ES-I3 (cell line): ENCODE measurements around the gene FMN1.

ENCODE experiments used
- H3K36me3 ChIP-seq: 2 replicates; pipeline ENCODE4 v1.6.1; 2013; ENCODE audit warnings: mild to moderate bottlenecking, low read length, control low read depth, moderate library complexity; ENCODE audit not compliant: insufficient read depth
- H3K4me1 ChIP-seq: 2 replicates; pipeline ENCODE4 v1.6.1; 2013; ENCODE audit warnings: mild to moderate bottlenecking, control low read depth, low read length; ENCODE audit not compliant: insufficient read depth
- H3K9ac ChIP-seq: 2 replicates; pipeline ENCODE4 v1.6.1; 2013; ENCODE audit warnings: low read depth, mild to moderate bottlenecking, low read length, moderate library complexity
- H3K9me3 ChIP-seq: 2 replicates; pipeline ENCODE4 v1.6.1; 2013; ENCODE audit warnings: mild to moderate bottlenecking, low read length, moderate library complexity; ENCODE audit not compliant: control insufficient read depth, insufficient read depth

FMN1 gene

DNA sequence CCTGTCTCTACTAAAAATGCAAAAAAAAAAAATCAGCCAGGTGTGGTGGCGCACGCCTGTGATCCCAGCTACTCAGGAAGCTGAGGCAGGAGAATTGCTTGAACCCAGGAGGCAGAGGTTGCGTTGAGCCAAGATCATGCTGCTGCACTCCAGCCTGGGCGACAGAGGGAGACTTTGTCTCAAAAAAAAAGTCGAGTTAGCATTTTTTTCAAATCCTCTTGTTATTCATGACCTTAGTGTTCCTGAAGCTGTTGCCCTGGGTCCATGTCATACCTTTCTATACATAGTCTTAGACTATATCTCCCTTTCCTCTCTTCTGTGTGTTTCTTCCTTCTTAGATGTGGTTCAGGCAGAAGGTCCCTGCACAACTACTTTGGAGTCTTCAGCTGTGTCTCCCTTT lies 6.4 kb downstream of the FMN1 start:
- no peaks in the 10 kb centered on the region for H3K36me3 ChIP-seq
- H3K4me1 ChIP-seq: no peaks in the 10 kb centered on the region
- H3K9me3 ChIP-seq: no peaks in the 10 kb centered on the region
- H3K9ac ChIP-seq: no peak overlapping the region

DNA sequence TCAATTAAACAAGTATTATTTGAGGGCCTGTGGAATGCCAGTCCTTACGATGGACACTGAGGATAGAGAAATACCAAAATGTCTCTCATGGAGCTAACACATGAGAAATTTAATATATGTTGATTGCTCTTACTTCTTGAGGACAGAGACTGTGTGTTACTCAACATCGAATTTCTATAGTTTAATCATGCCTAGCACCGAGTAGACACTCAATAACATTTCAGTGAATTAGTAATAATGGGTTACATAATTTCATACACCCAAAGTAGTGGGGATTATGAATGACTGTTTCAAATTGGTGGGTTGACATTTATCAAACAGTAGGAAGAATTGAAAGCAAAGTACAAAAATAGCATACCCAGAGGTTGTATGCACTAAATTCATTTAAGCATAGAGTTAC lies 11.2 kb downstream of the FMN1 start:
- H3K9me3 ChIP-seq: no peaks in the 10 kb centered on the region
- peaks cover 13% of the 10 kb centered on the region for H3K4me1 ChIP-seq
- no peaks in the 10 kb centered on the region for H3K36me3 ChIP-seq
- no peak overlapping the region for H3K9ac ChIP-seq

DNA sequence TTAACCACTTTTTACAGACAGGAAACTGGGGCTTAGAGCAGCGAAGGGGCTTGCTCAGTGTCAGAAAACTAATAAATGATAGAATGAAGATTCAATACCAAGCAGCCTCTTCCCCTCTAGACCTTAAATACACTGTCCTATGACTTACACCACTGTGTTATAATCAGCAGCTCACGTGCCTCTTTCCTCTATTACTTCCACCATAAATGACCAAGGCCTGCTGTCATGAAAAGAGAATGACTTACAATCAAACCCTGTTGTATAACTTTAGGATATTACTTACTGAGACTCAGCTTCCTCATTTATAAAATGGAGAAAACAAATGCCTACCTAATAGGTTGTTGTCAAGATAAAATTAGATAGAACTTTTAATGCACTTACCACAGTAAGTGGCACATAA lies 11.6 kb downstream of the FMN1 start:
- Histone ChIP-seq H3K9me3 (no peaks in the 10 kb centered on the region), H3K4me1 (peaks cover 13% of the 10 kb centered on the region), H3K36me3 (no peaks in the 10 kb centered on the region), H3K9ac (no peak overlapping the region)

DNA sequence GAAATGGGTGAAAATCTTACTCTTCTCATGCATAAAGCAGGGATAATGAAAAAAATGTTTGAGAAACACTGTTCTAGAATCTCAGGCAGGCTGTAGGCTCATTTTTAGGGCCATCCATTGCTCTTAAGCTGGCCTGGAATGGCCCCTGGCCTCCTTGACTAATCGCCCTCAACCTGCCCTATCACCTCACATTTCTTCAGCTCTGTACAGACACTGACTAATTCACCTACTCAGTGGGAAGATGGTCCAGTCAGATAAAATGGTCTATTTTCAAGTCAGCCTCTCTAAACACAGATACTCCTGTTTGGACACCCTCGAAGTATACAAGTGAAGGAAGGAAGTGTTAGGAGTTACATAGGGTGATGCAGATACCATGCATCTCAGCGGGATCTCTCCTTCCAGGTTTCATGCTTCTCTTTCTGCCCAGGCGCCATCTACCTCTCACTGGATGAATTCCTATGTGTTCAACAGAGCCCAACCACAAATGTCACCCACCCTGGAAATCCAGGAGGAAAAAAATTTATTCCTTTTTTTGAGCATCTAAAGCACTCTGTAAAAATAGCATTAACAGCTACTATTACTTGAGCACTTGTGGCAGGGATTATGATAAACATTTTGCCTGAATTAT lies 12.1 kb downstream of the FMN1 start:
- Histone ChIP-seq H3K9me3 (no peaks in the 10 kb centered on the region), H3K36me3 (no peaks in the 10 kb centered on the region), H3K9ac (no peak overlapping the region), H3K4me1 (peaks cover 13% of the 10 kb centered on the region)

DNA sequence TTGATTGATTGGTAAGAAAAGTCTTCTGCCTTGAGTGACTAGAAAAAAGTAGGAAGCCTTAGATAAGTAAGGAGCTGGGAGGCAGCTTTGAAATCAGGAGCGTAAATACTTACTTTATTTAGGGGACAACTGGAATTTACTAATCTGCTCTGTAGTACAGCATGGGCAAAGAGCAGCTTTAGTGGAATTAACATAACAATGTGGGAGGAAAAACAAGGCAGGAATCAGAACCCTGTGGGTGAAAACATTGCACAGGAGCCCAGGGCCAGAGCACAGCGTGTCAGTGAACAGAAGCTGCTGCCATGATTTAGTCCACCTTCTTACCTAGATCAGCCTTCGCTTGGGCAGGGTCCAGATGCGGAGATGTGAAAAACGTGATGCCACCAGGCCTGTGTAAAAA lies 14.6 kb downstream of the FMN1 start:
- Histone ChIP-seq H3K9ac (no peak overlapping the region), H3K4me1 (peaks cover 13% of the 10 kb centered on the region), H3K9me3 (no peaks in the 10 kb centered on the region), H3K36me3 (no peaks in the 10 kb centered on the region)

DNA sequence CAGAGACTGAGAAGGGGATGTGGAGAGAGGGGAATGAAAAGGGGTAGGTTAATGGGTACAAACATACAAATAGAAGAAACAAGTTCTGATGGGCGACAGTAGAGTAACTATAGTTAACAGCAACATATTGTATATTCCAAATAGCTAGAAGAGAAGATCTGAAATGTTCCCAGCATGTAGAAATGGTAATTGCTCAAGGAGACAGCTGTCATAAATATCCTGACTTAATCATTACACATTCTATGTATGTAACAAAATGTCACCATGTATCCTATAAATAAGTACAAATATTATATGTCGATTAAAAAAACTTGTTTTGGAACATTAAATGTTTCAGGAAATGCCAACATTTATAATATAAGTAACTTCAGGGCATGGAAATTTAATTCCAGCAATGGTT lies 23.3 kb downstream of the FMN1 start:
- Histone ChIP-seq H3K36me3 (no peaks in the 10 kb centered on the region), H3K4me1 (no peaks in the 10 kb centered on the region), H3K9ac (no peak overlapping the region), H3K9me3 (no peaks in the 10 kb centered on the region)

DNA sequence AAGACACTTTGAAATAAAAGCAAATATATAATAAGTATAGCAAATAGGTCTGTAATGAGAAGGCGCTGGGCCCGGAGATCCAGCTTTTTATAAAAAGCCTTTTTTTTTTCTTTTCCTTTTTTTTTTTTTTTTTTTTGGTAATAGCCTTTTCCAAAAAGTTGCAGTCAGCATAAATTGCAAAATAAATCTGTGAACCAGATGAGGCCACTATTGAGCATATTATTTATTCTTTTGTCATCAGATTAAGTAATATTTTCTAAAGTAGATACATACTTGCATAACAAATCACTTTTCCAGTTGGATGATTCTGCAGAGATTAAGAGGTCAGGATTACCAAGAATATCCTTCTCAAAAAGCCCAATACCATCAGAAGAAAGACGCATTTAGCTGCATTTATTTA lies 24.9 kb downstream of the FMN1 start:
- no peak overlapping the region for H3K9ac ChIP-seq
- H3K9me3 ChIP-seq: no peaks in the 10 kb centered on the region
- no peaks in the 10 kb centered on the region for H3K4me1 ChIP-seq
- H3K36me3 ChIP-seq: no peaks in the 10 kb centered on the region

DNA sequence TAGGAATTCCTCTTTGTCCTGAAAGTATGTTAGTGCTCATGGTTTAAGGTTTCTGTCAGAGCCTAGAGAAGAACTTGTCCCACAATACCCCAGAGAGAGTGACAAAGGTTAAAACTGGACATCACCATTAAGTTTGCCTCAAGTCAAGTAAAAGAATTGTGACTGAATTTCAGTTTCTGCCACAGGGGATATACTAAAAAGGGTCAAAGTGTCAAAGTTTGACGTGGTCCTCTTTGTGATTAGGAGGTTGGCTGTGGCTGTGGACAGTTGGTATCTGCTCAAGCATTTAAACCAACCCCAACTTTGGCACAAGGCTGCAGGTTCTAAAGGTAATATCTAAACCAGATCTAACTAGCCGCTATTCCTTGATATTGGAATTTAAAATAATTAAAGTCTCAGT lies 26.1 kb downstream of the FMN1 start:
- Histone ChIP-seq H3K9me3 (no peaks in the 10 kb centered on the region), H3K36me3 (no peaks in the 10 kb centered on the region), H3K4me1 (no peaks in the 10 kb centered on the region), H3K9ac (no peak overlapping the region)

DNA sequence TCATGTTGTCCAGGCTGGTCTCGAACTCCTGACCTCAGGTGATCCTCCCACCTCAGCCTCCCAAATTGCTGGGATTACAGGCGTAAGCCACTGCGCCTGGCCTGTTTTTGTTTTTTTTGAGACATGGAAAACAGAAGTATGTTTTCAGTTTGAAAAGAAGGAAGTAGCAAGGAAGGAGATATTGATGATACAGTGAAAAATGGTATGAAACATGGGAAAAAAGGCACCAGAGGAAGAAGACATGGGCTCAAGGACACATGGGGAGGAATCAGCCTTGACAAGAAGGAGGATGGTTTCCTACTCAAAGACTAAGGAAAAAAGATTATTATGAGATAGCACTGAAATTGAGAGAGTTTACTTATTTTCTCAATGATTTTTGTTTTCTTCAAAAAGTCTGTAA lies 30.7 kb downstream of the FMN1 start:
- no peaks in the 10 kb centered on the region for H3K4me1 ChIP-seq
- no peaks in the 10 kb centered on the region for H3K9me3 ChIP-seq
- no peak overlapping the region for H3K9ac ChIP-seq
- H3K36me3 ChIP-seq: no peaks in the 10 kb centered on the region

DNA sequence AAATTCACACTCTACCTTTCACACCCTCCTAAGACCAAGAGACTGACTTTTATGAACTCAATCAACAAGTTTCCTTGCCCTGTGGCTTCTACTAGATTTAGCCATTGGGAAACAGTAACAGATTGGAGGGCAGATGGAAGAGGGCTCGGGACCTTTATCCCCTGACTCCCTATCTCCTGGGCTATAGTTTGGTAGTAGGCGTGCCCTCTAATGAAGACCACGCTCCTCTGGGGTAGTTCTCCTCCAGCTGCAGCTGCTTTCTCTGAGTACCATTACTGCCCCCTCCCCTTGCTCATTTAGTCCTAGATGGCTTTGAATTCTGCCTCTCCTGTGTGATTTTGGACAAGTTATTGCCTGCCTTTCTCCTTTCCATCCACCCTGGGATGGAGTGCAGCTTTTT lies 33.3 kb downstream of the FMN1 start:
- no peak overlapping the region for H3K9ac ChIP-seq
- H3K9me3 ChIP-seq: no peaks in the 10 kb centered on the region
- H3K4me1 ChIP-seq: no peaks in the 10 kb centered on the region
- H3K36me3 ChIP-seq: no peaks in the 10 kb centered on the region

DNA sequence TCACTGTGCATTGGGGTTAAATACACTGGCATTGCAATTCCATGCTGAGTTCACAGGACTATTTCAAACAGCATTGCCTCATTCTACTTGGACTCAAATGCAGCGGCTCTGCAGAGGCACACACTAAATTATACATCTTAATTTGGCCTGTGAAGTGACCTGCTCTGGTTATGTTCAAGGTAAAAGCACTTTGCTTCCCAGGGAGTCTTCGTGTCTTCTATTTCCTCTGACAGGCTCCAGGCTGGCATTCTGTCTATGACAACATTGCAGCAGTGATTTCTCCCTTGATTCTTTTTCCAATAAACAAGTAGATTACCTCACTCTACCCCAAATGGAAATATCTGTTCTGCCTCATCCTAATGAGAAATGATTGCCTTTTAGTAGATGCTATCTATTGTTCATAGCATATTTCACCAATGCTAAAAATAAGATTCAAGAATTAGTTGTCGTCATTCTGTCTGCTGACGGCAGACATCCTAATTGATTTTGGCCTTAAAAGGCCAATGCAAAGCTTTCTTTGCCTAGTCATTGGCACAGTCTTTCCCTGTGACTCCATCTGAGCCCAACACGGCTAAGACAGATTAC lies 33.8 kb downstream of the FMN1 start:
- no peaks in the 10 kb centered on the region for H3K36me3 ChIP-seq
- H3K9ac ChIP-seq: no peak overlapping the region
- H3K4me1 ChIP-seq: no peaks in the 10 kb centered on the region

DNA sequence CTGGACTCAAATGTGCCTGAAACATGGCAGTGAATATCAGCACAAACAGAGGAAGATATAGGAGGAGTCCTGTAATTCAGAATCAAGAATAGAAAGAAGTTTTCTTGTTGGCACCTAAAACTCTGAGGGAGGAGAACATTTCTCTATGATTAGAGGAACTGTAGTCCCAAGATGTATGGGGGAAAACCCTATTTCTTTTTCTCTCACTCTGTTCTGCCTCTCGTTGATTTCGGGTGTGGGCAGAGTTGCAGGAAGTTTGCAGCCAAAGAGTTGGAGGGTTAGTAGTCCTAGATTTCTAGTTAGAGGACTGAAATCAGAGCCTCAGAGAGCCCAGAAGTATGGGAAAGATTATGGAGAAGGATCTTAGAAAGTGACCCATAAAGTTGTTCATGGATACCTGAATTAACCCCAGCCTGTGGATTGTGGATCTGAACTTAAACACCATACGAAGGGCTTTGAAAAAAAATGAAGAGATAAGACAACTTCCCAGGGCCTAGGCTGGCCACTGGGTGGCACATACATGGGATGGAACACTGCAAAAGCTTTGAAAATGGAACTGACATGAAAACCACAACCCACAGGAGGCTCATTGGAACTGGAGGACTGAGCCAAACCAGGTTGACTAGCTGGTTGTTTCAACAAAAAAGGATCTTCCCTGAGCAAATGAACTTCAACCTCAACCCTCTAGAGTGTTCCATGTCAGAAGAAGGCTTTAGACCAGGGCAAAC lies 34.6 kb downstream of the FMN1 start:
- Histone ChIP-seq H3K9me3 (no peaks in the 10 kb centered on the region), H3K4me1 (no peaks in the 10 kb centered on the region), H3K36me3 (no peaks in the 10 kb centered on the region), H3K9ac (no peak overlapping the region)

More for the DNA sequence above, 33.8 kb downstream of the FMN1 start:
- no peaks in the 10 kb centered on the region for H3K9me3 ChIP-seq

DNA sequence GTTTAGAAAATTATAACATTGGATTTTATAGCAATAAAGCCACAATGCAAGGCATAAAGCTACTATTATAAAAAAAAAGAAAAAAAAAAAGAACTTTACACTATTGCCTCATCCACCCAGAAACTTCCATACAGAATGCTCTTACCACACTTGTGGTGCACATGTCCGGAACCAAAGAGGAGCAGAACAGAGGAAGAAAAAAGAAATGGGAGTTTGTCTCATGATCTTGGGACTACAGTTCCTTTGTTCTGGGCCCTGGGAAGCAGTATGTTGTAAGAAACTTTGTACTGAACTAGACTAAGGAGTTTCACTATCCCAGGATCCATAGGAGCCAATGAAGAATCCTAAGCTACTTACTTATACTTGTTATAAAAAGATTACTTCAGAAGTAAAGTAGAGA lies 36.1 kb downstream of the FMN1 start:
- Histone ChIP-seq H3K36me3 (no peaks in the 10 kb centered on the region), H3K9ac (no peak overlapping the region), H3K4me1 (no peaks in the 10 kb centered on the region), H3K9me3 (no peaks in the 10 kb centered on the region)

DNA sequence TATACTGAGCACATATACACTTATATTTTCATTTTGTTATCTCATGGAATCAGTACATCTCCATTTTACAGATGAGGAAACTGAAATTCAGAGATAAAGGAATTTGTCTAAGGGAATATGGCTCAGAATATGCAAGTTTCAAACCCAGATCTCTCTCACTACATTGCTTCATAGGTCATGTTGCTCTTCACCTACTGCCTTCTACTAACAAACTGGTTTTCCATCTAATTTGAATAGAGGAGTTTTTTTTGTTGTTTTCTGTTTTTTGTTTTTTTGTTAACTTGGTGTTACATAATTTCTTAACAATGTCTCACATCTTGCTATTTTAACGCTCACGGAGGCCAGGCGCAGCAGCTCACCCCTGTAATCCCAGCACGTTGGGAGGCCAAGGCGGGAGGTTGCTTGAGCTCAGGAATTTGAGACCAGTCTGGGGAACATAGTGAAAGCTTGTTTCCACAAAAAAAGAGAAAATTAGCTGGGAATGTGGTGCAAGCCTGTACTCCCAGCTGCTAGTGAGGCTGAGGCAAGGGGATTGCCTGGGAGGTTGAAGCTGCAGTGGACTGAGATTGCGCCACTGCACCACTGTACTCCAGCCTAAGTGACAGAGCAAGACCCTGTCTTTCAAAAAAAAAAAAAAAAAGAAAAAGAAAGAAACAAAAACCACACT lies 37.0 kb downstream of the FMN1 start:
- Histone ChIP-seq H3K36me3 (no peaks in the 10 kb centered on the region), H3K4me1 (peaks cover 3% of the 10 kb centered on the region; the same call in 1 of the 2 replicates), H3K9me3 (no peaks in the 10 kb centered on the region), H3K9ac (no peak overlapping the region)
